Colon (tissue), 2 donors: ENCODE results near the gene ABCD3.

Experiments used
- FAIRE-seq: peaks from 2 replicates; lab custom pipeline; 2012; peaks lifted over from hg19 to GRCh38; lab: Jason Lieb, UNC
- donor health status: control.
- donor health status: control.

The ABCD3 gene

DNA sequence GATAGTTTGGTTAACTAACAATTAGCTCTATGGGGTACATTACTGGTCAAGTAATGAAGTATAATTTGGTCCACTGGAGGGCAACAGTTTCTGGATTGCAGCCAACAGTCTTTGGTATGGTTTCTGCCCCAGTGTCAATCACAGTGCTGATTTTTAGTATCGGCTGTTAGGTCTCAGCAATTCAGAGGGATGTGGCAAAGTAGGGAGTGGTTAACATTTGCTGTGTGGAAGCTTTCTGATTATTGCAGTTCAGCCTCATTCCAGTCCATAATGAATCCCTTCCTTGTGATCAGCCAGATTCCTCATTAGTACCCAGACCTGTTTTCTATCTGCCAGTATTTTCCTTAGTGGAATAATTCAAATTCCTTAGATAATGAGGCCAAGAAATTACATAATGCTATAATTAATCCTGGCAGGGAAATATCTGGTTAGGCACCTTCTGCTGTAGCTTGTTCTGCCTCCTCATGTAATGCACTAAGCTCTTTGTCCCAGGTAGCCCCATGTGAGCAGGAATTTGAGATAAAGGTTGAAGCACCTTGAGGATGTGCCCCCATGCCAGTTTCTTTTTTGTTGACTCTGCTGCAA is 109.3 kb downstream of the ABCD3 start:
- no peak for FAIRE-seq

DNA sequence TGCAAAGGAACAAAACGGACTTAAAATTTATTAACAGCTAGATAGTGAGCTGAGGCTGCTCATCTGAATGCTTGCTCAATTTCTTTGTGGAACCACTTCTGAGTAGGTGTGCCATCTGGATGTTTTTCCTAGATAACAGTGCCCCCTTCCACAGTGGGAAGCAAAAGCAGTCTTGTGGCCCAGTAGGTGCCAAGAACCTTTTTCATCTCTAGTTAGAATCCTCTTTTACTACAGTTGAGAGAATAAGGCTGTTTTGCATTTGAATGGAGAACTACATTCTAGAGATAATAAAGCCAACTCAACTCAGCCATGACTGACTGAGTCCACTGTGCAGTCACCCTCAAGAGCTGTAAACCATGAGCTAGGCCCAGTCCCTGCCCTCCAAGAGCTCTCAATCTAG is 110.1 kb downstream of the ABCD3 start:
- FAIRE-seq: no peak

- no peak for FAIRE-seq
Measured at GRCh38 chr1:94528826-94529225, 110.6 kb downstream of the ABCD3 start.

DNA sequence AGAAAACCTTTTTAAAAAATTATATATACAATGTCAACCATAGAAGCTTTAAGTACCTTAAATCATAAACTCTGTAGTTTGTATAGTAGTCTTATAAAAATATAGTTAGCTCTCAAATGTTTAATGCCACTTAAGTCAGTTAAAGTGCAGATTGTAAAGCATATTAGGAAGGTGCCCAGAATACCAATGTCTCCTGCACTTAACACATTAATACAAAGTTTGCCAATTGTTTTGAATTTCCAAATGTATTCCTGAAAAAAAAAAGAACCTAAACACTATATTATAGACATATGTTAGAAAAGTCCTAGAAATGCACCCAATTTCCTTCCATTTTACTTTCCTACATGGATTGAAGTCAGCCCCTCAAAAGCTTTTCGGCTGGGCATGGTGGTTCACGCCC is 111.2 kb downstream of the ABCD3 start:
- no peak for FAIRE-seq

- FAIRE-seq: no peak
Measured at GRCh38 chr1:94530373-94530878, 112.2 kb downstream of the ABCD3 start.

- FAIRE-seq: no peak
Measured at GRCh38 chr1:94531664-94532063, 113.5 kb downstream of the ABCD3 start.

- FAIRE-seq: no peak
Measured at GRCh38 chr1:94532077-94532476, 113.9 kb downstream of the ABCD3 start.

GRCh38 chr1:94535095-94535494 is 116.9 kb downstream of the ABCD3 start:
- no peak for FAIRE-seq

GRCh38 chr1:94535879-94536278 is 117.7 kb downstream of the ABCD3 start:
- no peak for FAIRE-seq

- FAIRE-seq: no peak
Measured at GRCh38 chr1:94537254-94537653, 119.1 kb downstream of the ABCD3 start.

DNA sequence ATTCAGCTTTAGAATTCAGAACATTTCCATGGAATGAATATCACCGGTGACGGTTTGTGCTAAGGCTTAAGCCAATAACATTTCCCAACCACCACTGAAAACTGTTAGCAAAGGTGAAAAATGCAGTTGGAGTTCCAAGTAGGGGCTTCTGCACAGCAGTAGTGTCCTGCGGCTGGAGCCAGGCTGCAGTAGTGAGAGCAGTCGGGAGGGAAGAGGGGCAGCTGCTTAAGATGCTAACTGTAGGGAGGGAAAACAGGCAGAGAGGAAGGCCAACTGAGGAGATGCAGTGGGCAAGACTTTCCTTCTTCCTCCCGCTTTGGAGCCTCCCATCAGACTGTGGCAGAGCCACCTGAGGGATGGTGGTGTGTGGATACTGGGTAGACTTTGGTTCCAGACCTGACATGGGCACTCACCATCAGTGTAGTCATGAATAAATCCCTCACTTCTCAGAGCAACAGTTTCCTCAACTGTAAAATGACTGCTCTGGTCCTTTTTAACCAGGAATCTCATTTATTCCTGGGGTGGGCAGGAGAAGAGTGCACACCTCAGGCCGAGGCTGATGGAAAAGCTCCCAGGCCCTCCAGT is 120.1 kb downstream of the ABCD3 start:
- FAIRE-seq: no peak

GRCh38 chr1:94539496-94539895 is 121.3 kb downstream of the ABCD3 start:
- no peak for FAIRE-seq

DNA sequence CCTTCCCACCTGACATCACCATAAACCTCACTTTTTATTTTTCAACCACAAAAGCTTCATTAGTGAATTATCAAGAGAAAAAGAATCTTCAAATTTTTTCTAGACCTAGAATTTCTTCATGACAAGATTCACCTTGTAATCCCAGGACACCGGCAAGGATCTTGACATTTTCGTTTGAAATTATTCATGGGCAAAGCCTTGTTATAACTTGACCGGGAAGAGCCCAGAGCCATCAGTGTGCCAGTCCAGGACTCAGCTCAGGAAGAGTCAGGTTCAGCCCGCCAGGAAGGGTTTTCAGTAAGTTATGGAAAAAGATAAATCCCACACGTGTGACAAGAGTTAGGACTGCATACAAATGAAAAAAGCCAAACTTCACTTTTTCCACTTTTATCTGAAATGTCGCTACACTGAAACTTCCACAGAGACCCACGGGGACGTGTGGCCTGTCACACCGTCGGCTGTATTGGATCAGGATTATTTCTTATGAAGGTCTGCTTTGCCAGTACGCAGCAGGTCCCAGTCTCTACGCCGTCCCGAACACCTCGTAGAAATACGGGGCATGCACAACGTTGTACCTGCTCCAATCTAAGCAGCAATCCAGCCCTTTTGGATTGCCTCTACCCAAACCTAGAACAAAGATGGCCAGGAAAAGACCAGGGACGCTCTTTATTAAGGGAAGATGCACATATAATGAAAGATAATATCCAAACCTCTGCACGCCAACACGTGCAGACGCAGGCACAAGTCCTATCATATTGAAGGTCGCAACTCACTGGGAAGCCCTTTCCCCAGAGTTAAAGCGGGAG is 122.5 kb downstream of the ABCD3 start:
- no peak for FAIRE-seq

DNA sequence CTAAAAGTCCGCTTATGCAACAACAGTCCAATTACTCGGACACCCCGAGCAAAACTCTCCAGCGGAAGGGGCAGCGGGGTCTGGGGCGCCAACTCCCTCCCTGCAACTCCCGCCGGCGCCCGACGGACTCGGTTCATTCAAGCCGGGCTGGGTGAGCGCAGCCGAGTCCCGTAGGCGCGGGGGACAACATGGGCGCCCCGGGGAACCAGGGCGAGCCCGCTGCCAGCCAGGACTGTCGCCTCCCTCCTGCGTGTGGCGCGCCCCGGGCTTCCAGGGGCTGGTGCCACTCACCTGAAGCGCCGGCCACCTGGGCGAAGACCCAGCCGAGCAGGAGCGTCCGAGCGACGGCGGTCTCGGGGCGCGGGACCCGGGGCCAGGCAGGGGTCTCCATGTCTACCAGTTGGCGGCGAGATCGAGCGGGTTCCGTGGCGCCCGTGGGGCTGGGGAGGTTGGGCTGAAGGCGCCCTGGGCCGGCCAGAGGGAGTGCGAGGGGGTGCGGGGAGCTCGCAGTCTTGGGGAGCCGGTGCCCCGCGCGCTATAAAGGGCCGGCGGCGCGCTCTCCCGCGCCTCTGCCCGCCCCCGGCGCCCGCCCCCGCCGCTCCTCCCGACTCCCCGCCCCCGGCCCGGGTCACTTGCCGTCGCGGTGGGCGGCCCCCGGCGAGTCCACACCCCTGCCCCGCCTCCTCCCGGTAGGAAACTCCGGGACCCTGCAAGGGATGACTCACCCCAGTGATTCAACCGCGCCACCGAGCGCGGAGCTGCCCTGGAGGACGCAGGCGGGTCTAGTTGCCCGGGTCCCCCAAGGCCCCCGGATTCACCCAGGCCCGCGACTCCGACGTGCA is 123.3 kb downstream of the ABCD3 start, which contains the start of gene F3:
TSS of gene F3 (minus strand) at position 514 of the 842 bp plus-strand sequence. CDS start at position 391, 123 bp downstream.
- no peak for FAIRE-seq

- FAIRE-seq: no peak
Measured at GRCh38 chr1:94542088-94542870, 124.1 kb downstream of the ABCD3 start.

DNA sequence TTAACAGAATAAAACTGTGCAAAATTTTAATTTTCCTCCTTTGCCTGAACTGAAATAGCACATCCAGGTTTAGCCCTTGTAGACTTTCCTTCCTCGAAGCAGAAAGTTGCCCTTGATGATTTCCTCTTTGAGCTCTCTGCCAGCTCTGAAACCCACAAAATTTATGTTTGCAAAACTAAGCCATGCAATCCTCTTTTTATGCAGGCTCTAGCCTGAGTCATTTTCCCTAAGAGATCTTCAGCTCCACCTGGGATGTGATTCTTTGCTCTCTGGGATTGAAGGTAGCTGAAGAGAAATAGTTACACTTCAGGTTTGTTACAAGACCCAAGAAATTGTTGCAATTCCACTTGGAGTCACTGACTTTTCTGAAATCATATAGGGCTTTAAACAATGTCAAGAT is 124.8 kb downstream of the ABCD3 start:
- FAIRE-seq: no peak

DNA sequence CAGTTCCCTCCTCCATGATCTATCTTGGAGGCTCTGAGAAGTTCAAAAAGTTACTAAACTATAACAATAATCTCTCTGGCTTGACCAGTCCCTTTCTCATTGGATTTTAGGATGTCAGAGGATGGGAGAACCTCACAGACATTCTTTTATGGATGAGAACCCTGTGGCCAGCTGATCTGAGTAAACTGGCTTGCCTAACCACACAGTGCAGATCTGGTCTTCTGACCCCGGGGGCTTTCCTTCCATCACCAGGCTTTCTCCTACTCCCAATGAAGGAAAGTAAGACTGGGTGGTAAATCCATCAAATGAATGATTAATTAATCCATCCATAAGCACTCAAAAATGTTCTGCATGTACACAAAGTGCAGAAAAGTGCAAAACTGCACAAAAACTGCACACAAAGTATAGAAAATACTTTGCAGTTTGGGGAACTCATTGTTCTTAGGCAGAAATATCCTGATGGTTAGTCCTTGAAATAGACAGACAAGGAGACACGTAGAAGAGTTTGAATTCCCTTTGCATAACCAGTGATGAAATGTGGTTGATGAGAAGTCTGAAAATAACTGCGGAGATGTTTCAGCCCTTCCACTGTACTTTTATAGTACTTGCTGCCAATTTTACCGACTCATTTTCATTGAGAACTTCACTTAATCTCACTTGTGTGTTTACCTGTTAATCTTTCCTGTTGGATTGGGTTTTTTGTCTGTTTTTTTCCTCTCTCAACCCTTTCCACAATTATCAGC is 125.9 kb downstream of the ABCD3 start:
- no peak for FAIRE-seq

DNA sequence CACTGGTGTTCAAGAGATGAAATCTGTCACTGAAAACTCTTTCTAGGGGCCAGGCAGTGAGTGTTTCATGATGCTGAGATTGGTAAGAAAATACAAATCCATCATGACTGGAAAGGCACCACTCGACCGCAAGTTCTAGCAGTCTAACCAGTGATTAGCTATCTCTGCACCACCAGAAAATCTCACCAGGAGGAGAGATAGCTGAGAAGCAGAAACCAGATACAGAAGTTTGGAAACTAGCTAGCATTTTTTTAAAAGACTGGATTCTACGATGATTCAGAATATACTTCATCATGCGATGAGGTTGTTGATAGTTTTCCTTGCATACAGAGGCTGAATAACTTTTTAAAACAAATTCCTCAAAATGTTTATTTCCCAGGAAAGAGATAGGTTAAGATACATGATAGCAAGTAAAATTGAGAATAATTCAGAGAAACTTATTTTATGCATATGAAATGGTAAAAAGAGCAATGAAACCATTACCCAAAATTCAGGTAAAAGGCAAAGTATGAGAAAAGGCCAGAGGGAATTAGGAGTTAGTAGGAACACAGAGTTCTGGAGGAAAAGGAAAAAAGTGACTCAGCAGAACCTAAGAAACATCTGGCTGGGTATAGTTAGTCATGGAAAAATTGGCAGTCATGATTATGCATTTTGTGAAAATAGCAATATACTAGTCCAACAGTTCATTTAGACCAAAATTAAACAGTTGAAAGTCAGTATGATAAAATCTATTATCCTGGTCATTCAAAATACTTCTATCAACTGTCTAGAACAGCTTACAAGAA is 126.7 kb downstream of the ABCD3 start:
- FAIRE-seq: no peak

- no peak for FAIRE-seq
Measured at GRCh38 chr1:94549706-94550105, 131.5 kb downstream of the ABCD3 start.

DNA sequence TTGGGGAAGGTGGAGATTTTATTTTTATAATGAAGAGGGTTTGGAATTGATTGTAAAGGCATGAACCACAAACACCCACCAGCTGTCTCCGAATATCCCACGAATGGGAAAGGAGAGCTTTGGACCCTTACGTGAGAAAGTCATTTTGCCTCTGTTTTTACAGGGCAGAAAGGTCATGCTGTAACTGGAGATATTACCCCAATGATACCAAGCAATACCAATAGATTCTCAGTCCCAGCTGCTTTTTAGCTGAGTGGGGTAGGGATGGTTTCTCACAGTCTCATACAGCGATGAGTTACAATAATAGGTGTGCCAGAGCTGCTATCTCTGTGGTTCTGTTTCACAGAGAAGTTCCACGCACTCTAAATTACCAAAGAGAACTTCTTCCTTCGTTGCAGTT is 132.2 kb downstream of the ABCD3 start:
- no peak for FAIRE-seq
